Endodermal cell (in vitro differentiated cells): Measurements from ENCODE around the gene MOV10L1. TPM values are rescaled to one million over a fixed set of nuclear protein-coding genes. Genes with fewer than 3 reads are reported as not detected.

ENCODE experiments used
- DNase-seq: peaks from one replicate; pipeline ENCODE4 v3.0.0-alpha.2; 2017
- H3K27ac ChIP-seq: 2 replicates; pipeline ENCODE4 v1.5.1; 2013; ENCODE audit warnings: mild to moderate bottlenecking, low read depth, low read length, moderate library complexity
- H3K27me3 ChIP-seq: 2 replicates; pipeline ENCODE4 v1.6.1; 2013; ENCODE audit warnings: mild to moderate bottlenecking, low read length, moderate library complexity; ENCODE audit not compliant: insufficient read depth, control insufficient read depth, poor library complexity, severe bottlenecking
- H3K36me3 ChIP-seq: 2 replicates; pipeline ENCODE4 v1.7.0; 2013; ENCODE audit warnings: mild to moderate bottlenecking, low read length, moderate library complexity; ENCODE audit not compliant: control insufficient read depth, insufficient read depth
- H3K4me1 ChIP-seq: one replicate; pipeline ENCODE4 v1.7.0; 2013; ENCODE audit warnings: low read length; ENCODE audit not compliant: control insufficient read depth, insufficient read depth
- H3K4me3 ChIP-seq: 2 replicates; pipeline ENCODE4 v1.5.1; 2013; ENCODE audit warnings: mild to moderate bottlenecking, low read length, moderate library complexity
- H3K9ac ChIP-seq: 2 replicates; pipeline ENCODE4 v1.6.1; 2013; ENCODE audit warnings: mild to moderate bottlenecking, low read length, moderate library complexity; ENCODE audit not compliant: poor library complexity, severe bottlenecking; ENCODE audit errors: extremely low read depth
- H3K9me3 ChIP-seq: 2 replicates; pipeline ENCODE4 v1.6.1; 2013; ENCODE audit warnings: mild to moderate bottlenecking, low read length, moderate library complexity; ENCODE audit not compliant: control insufficient read depth
- H3K27ac Mint-ChIP-seq: 2 replicates; pipeline ENCODE4 v1.8.0; 2020; ENCODE audit warnings: mixed read lengths
- H3K27me3 Mint-ChIP-seq: 2 replicates; pipeline ENCODE4 v1.8.0; 2021; ENCODE audit warnings: mild to moderate bottlenecking, mixed read lengths; ENCODE audit not compliant: insufficient read depth
- H3K36me3 Mint-ChIP-seq: 2 replicates; pipeline ENCODE4 v1.8.0; 2020; ENCODE audit warnings: low read depth, mixed read lengths
- H3K4me1 Mint-ChIP-seq: 2 replicates; pipeline ENCODE4 v1.8.0; 2020; ENCODE audit warnings: mixed read lengths
- H3K4me3 Mint-ChIP-seq: 2 replicates; pipeline ENCODE4 v1.8.0; 2020; ENCODE audit warnings: mild to moderate bottlenecking, moderate library complexity, mixed read lengths
- H3K9me3 Mint-ChIP-seq: 2 replicates; pipeline ENCODE4 v1.8.0; 2020; ENCODE audit warnings: mild to moderate bottlenecking, mixed read lengths
- CTCF ChIP-seq: fragments of 200-600 bp; sonication (generic); conservative IDR thresholded peaks from 2 replicates; pipeline ENCODE4 v1.5.0; 2021; ENCODE audit warnings: antibody characterized with exemption, mild to moderate bottlenecking
- WGBS, 2 experiments: methylation state at CpG; one replicate each; pipeline versions ENCODE4 v1.1.5 to v1.1.7; 2013; ENCODE audit warnings: missing lambda C conversion rate in 2 of 2, mixed read lengths in 1 of 2; ENCODE audit not compliant: insufficient coverage in 1 of 2, insufficient read length in 1 of 2; 5-methylcytosine and 5-hydroxymethylcytosine counted together
- total RNA-seq, 2 donors: library from RNA; stranded (reverse); fragmentation: NEBNext Ultra II Directional in 1 of 2; extraction: Animal tissue kit (Norgen Biotek cat#: 25700) in 1 of 2; gene quantifications; 2 replicates in 1 of 2; 3 replicates in 1 of 2; pipeline ENCODE4 v1.2.1, GENCODE V29; 2021

MOV10L1 gene
- total RNA-seq, 2 donors from 2014 or later, result 0.31 TPM; not detected in 1

- Histone ChIP-seq H3K4me1 (no peaks in the 10 kb centered on the region), H3K9me3 (no peaks in the 10 kb centered on the region), H3K9ac (no peak overlapping the region), H3K4me3 (no peak overlapping the region), H3K27ac (no peak overlapping the region), H3K36me3 (no peaks in the 10 kb centered on the region), H3K27me3 (peaks cover 11% of the 10 kb centered on the region)
- TF ChIP-seq CTCF, result no peak
- Mint-ChIP-seq H3K27ac (no peak overlapping the region), H3K9me3 (no peaks in the 10 kb centered on the region), H3K4me3 (no peak overlapping the region), H3K36me3 (peaks cover 6% of the 10 kb centered on the region), H3K27me3 (peaks cover 13% of the 10 kb centered on the region), H3K4me1 (no peaks in the 10 kb centered on the region)
- DNase-seq, result no peak
- WGBS, 2 experiments, result 93% methylated on average over 5 to 6 of the region's 6 CpGs
Observed at GRCh38 chr22:50173983-50174355, 84.2 kb downstream of the MOV10L1 start.

GRCh38 chr22:50174382-50175190 is 84.8 kb downstream of the MOV10L1 start:
- Mint-ChIP-seq H3K4me1 (no peaks in the 10 kb centered on the region), H3K4me3 (no peak overlapping the region), H3K27me3 (peaks cover 8% of the 10 kb centered on the region), H3K27ac (no peak overlapping the region), H3K9me3 (no peaks in the 10 kb centered on the region), H3K36me3 (peaks cover 8% of the 10 kb centered on the region)
- Histone ChIP-seq H3K9ac (no peak overlapping the region), H3K36me3 (no peaks in the 10 kb centered on the region), H3K4me1 (no peaks in the 10 kb centered on the region), H3K27ac (no peak overlapping the region), H3K9me3 (no peaks in the 10 kb centered on the region), H3K27me3 (peaks cover 6% of the 10 kb centered on the region), H3K4me3 (no peak overlapping the region)
- TF ChIP-seq CTCF, result peak; percentile 20
- DNase-seq, result no peak
- WGBS, 2 experiments, result 90 to 93% methylated on average over 15 to 27 of the region's 27 CpGs

- 85 to 86% methylated on average over 4 to 6 of the region's 6 CpGs for WGBS, 2 experiments
- H3K27ac ChIP-seq, result no peak overlapping the region
Observed at GRCh38 chr22:50175191-50175461, 85.3 kb downstream of the MOV10L1 start.

More at GRCh38 chr22:50175191-50175461, 85.3 kb downstream of the MOV10L1 start:
- no peak overlapping the region for H3K4me3 ChIP-seq
- H3K27me3 ChIP-seq, result peaks cover 6% of the 10 kb centered on the region
- Mint-ChIP-seq H3K36me3 (peaks cover 11% of the 10 kb centered on the region), H3K9me3 (no peaks in the 10 kb centered on the region), H3K27me3 (peaks cover 8% of the 10 kb centered on the region), H3K4me1 (no peaks in the 10 kb centered on the region), H3K27ac (no peak overlapping the region), H3K4me3 (no peak overlapping the region)
- TF ChIP-seq CTCF, result no peak
- no peaks in the 10 kb centered on the region for H3K36me3 ChIP-seq
- H3K9ac ChIP-seq, result no peak overlapping the region
- no peaks in the 10 kb centered on the region for H3K9me3 ChIP-seq
- no peaks in the 10 kb centered on the region for H3K4me1 ChIP-seq
- no peak for DNase-seq
